DOHH2 (cell line): ENCODE measurements around the gene MGLL.

Experiments
- EZH2phosphoT487 ChIP-seq: fragments of 200-600 bp; sonication (generic); IDR thresholded peaks from 2 replicates; pipeline ENCODE4 v1.6.1; 2017; ENCODE audit warnings: borderline replicate concordance, mild to moderate bottlenecking, antibody characterized with exemption, low read length, moderate library complexity, mixed read lengths
- TF ChIP-seq, protein P1 (sequence below): fragments of 200-600 bp; sonication (generic); IDR thresholded peaks from one replicate; pipeline ENCODE4 v1.5.1; 2014; ENCODE audit warnings: antibody characterized with exemption, mild to moderate bottlenecking, low read depth, low read length; ENCODE audit not compliant: poor library complexity, severe bottlenecking

DNA sequence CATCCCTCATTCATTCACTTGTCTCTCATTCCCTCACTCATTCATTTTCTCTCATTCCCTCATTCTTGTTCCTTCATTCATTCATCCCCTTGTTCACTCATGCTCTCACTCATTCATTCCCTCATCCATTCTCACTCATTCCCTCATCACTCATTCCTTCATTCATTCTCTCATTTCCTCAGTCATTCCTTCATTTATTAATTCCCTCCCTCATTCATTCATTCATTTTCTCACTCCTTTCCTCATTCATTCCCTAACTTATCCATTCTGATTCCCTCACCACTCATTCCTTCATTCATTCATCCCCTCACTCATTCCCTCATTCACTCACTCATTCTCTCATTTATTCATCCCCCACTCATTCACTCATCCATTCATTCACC lies 135.8 kb downstream of the MGLL start:
- TF ChIP-seq EZH2phosphoT487 = no peak
- TF ChIP-seq, protein P1, sequence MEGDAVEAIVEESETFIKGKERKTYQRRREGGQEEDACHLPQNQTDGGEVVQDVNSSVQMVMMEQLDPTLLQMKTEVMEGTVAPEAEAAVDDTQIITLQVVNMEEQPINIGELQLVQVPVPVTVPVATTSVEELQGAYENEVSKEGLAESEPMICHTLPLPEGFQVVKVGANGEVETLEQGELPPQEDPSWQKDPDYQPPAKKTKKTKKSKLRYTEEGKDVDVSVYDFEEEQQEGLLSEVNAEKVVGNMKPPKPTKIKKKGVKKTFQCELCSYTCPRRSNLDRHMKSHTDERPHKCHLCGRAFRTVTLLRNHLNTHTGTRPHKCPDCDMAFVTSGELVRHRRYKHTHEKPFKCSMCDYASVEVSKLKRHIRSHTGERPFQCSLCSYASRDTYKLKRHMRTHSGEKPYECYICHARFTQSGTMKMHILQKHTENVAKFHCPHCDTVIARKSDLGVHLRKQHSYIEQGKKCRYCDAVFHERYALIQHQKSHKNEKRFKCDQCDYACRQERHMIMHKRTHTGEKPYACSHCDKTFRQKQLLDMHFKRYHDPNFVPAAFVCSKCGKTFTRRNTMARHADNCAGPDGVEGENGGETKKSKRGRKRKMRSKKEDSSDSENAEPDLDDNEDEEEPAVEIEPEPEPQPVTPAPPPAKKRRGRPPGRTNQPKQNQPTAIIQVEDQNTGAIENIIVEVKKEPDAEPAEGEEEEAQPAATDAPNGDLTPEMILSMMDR = no peak
